ENCODE data around the gene SAPCD2.

SAPCD2 gene

DNA sequence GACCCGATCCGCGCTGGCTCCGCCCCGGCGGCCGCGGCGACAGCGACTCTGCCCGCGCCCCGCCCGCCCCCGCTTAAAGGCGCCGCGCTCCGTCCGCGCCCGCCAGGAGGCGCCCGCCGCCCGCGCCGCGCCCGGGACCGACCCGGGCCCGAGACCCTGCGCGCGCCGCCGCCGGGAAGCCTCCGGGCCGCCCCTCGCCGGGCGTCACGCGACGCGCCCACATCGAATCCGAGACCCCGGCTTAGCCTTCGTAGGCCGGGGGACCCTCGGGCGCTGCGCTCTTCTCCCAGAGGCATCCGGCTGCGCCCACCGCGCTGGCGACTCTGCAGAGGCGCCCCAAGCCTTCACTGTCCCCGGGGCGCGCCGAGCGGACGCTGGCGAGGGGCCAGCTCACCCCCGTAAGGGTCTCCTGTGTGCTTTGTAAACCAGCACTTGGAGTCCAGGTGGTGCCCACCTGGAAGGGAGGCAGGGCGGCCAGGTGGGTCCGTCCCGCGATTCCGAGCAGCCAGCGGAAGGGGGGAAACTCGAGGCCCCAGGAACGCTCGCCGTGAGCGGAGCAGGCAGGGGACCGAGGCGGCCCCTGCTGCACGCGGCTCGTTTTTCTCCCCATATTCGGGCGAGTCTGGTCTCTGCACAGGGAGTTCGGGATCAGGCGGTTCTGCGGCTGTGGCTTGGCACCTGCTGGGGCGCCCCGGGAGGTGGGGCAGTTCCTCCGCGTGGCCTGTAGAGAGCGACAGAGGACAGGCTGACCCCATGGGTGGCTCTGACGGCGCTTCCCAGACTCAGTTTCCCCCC lies 41.9 kb downstream of the SAPCD2 start:
- POLR2A ChIA-PET: interaction anchor here (0.6 to 1.7 kb wide), 10 partner anchors 9 to 236 kb away, joined by 3 to 8 read pairs (median 3); partner anchors contain the start of genes PAXX and TUBB4B
- peak overlapping the region; percentile 62; the same call in 1 of the 2 replicates for H3K27ac ChIP-seq (ENCODE audit: extremely low read depth, low read depth, low read length)
- peak overlapping the region; percentile 42 for H3K4me3 ChIP-seq (ENCODE audit: low read depth, low read length)
- peaks cover 2% of the 10 kb centered on the region; the same call in 1 of the 2 replicates for H3K4me1 ChIP-seq (ENCODE audit: control insufficient read depth, insufficient read depth, low read length)
- CTCF ChIA-PET: interaction anchor here (0.5 to 5.8 kb wide), 64 partner anchors 9 to 965 kb away, joined by 3 to 86 read pairs (median 5); partner anchors contain the start of genes C8G, CLIC3, NPDC1 and PAXX
- no peaks in the 10 kb centered on the region for H3K36me3 ChIP-seq (ENCODE audit: control insufficient read depth in 2 of 2, insufficient read depth in 1 of 2, low read length in 2 of 2)
- no peaks in the 10 kb centered on the region for H3K9me3 ChIP-seq (ENCODE audit: control insufficient read depth, insufficient read depth, low read depth, low read length)
- no peak for TF ChIP-seq ZNF433 (tag by site-specific recombination; IDR thresholded peaks at IDR 0.05; ENCODE audit: low read depth)
- no peak for TF ChIP-seq ZNF791 (tag by site-specific recombination; IDR thresholded peaks at IDR 0.05)
- TF ChIP-seq ZNF624 (tag by site-specific recombination; IDR thresholded peaks at IDR 0.05): no peak
- TF ChIP-seq, protein P1, sequence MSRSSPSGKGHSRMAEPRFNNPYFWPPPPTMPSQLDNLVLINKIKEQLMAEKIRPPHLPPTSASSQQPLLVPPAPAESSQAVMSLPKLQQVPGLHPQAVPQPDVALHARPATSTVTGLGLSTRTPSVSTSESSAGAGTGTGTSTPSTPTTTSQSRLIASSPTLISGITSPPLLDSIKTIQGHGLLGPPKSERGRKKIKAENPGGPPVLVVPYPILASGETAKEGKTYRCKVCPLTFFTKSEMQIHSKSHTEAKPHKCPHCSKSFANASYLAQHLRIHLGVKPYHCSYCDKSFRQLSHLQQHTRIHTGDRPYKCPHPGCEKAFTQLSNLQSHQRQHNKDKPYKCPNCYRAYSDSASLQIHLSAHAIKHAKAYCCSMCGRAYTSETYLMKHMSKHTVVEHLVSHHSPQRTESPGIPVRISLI (tag by site-specific recombination; IDR thresholded peaks at IDR 0.05): no peak
- 0 out of 2 replicates have a peak, but pooled peaks have one; percentile 26 for TF ChIP-seq ZSCAN30 (tag by site-specific recombination; IDR thresholded peaks at IDR 0.05)
- TF ChIP-seq, protein P2, sequence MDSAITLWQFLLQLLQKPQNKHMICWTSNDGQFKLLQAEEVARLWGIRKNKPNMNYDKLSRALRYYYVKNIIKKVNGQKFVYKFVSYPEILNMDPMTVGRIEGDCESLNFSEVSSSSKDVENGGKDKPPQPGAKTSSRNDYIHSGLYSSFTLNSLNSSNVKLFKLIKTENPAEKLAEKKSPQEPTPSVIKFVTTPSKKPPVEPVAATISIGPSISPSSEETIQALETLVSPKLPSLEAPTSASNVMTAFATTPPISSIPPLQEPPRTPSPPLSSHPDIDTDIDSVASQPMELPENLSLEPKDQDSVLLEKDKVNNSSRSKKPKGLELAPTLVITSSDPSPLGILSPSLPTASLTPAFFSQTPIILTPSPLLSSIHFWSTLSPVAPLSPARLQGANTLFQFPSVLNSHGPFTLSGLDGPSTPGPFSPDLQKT (IDR thresholded peaks at IDR 0.05; ENCODE audit: borderline replicate concordance, low read depth, low read length): no peak
- TF ChIP-seq ZNF146 (tag by site-specific recombination; IDR thresholded peaks at IDR 0.05): 0 out of 2 replicates have a peak, but pooled peaks have one; percentile 1
- TF ChIP-seq ZNF544 (tag by site-specific recombination; IDR thresholded peaks at IDR 0.05): no peak
- TF ChIP-seq, protein P3, sequence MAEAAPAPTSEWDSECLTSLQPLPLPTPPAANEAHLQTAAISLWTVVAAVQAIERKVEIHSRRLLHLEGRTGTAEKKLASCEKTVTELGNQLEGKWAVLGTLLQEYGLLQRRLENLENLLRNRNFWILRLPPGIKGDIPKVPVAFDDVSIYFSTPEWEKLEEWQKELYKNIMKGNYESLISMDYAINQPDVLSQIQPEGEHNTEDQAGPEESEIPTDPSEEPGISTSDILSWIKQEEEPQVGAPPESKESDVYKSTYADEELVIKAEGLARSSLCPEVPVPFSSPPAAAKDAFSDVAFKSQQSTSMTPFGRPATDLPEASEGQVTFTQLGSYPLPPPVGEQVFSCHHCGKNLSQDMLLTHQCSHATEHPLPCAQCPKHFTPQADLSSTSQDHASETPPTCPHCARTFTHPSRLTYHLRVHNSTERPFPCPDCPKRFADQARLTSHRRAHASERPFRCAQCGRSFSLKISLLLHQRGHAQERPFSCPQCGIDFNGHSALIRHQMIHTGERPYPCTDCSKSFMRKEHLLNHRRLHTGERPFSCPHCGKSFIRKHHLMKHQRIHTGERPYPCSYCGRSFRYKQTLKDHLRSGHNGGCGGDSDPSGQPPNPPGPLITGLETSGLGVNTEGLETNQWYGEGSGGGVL (tag by site-specific recombination; IDR thresholded peaks at IDR 0.05): no peak; the same call in 1 of the 2 replicates
- TF ChIP-seq ZNF114 (tag by site-specific recombination; IDR thresholded peaks at IDR 0.05): no peak
- TF ChIP-seq, protein P4, sequence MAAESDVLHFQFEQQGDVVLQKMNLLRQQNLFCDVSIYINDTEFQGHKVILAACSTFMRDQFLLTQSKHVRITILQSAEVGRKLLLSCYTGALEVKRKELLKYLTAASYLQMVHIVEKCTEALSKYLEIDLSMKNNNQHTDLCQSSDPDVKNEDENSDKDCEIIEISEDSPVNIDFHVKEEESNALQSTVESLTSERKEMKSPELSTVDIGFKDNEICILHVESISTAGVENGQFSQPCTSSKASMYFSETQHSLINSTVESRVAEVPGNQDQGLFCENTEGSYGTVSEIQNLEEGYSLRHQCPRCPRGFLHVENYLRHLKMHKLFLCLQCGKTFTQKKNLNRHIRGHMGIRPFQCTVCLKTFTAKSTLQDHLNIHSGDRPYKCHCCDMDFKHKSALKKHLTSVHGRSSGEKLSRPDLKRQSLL (tag by site-specific recombination; IDR thresholded peaks at IDR 0.05): no peak
- no peak for TF ChIP-seq ZNF394 (tag by site-specific recombination; IDR thresholded peaks at IDR 0.05; ENCODE audit: borderline replicate concordance)
- TF ChIP-seq ZNF785 (tag by site-specific recombination; IDR thresholded peaks at IDR 0.05): no peak
- no peak for TF ChIP-seq ZNF585B (tag by site-specific recombination; IDR thresholded peaks at IDR 0.05)
- no peak for TF ChIP-seq ZNF311 (tag by site-specific recombination; IDR thresholded peaks at IDR 0.05; ENCODE audit: borderline replicate concordance)
- no peak for TF ChIP-seq ZNF221 (tag by site-specific recombination; IDR thresholded peaks at IDR 0.05; ENCODE audit: borderline replicate concordance)
- TF ChIP-seq, protein P5, sequence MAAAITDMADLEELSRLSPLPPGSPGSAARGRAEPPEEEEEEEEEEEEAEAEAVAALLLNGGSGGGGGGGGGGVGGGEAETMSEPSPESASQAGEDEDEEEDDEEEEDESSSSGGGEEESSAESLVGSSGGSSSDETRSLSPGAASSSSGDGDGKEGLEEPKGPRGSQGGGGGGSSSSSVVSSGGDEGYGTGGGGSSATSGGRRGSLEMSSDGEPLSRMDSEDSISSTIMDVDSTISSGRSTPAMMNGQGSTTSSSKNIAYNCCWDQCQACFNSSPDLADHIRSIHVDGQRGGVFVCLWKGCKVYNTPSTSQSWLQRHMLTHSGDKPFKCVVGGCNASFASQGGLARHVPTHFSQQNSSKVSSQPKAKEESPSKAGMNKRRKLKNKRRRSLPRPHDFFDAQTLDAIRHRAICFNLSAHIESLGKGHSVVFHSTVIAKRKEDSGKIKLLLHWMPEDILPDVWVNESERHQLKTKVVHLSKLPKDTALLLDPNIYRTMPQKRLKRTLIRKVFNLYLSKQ (tag by site-specific recombination; IDR thresholded peaks at IDR 0.05; ENCODE audit: borderline replicate concordance): no peak
- TF ChIP-seq, protein P6, sequence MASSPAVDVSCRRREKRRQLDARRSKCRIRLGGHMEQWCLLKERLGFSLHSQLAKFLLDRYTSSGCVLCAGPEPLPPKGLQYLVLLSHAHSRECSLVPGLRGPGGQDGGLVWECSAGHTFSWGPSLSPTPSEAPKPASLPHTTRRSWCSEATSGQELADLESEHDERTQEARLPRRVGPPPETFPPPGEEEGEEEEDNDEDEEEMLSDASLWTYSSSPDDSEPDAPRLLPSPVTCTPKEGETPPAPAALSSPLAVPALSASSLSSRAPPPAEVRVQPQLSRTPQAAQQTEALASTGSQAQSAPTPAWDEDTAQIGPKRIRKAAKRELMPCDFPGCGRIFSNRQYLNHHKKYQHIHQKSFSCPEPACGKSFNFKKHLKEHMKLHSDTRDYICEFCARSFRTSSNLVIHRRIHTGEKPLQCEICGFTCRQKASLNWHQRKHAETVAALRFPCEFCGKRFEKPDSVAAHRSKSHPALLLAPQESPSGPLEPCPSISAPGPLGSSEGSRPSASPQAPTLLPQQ (tag by site-specific recombination; IDR thresholded peaks at IDR 0.05): peak; percentile 74; the same call in 1 of the 2 replicates
- TF ChIP-seq, protein P7, sequence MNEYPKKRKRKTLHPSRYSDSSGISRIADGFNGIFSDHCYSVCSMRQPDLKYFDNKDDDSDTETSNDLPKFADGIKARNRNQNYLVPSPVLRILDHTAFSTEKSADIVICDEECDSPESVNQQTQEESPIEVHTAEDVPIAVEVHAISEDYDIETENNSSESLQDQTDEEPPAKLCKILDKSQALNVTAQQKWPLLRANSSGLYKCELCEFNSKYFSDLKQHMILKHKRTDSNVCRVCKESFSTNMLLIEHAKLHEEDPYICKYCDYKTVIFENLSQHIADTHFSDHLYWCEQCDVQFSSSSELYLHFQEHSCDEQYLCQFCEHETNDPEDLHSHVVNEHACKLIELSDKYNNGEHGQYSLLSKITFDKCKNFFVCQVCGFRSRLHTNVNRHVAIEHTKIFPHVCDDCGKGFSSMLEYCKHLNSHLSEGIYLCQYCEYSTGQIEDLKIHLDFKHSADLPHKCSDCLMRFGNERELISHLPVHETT (tag by site-specific recombination; IDR thresholded peaks at IDR 0.05): no peak
- no peak for TF ChIP-seq ZNF426 (tag by site-specific recombination; IDR thresholded peaks at IDR 0.05)
- TF ChIP-seq ZBTB21 (tag by site-specific recombination; IDR thresholded peaks at IDR 0.05): no peak
- TF ChIP-seq, protein P8, sequence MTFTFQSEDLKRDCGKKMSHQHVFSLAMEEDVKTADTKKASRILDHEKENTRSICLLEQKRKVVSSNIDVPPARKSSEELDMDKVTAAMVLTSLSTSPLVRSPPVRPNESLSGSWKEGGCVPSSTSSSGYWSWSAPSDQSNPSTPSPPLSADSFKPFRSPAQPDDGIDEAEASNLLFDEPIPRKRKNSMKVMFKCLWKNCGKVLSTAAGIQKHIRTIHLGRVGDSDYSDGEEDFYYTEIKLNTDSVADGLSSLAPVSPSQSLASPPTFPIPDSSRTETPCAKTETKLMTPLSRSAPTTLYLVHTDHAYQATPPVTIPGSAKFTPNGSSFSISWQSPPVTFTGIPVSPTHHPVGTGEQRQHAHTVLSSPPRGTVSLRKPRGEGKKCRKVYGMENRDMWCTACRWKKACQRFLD (tag by site-specific recombination; IDR thresholded peaks at IDR 0.05): no peak
- TF ChIP-seq ZFP37 (tag by site-specific recombination; IDR thresholded peaks at IDR 0.05): 0 out of 2 replicates have a peak, but pooled peaks have one; percentile 2
- no peak for TF ChIP-seq ZNF658 (tag by site-specific recombination; IDR thresholded peaks at IDR 0.05)
- TF ChIP-seq ZNF404 (tag by site-specific recombination; IDR thresholded peaks at IDR 0.05): no peak
- TF ChIP-seq ZFP3 (tag by site-specific recombination; IDR thresholded peaks at IDR 0.05; ENCODE audit: low read depth): no peak
